Neural cell (in vitro differentiated cells): ENCODE results near the gene FAF1. TPM values are rescaled to one million over a fixed set of nuclear protein-coding genes. Genes with fewer than 3 reads are reported as not detected.

Experiments
- H2AFZ ChIP-seq: fragments of 200-600, 300-800 bp; sonication (generic), shearing (Covaris generic); 2 replicates; pipeline ENCODE4 v1.6.0; 2014; ENCODE audit warnings: low read depth, mild to moderate bottlenecking, antibody characterized with exemption, low read length, moderate library complexity
- H3F3A ChIP-seq: fragments of 200-600 bp; shearing (Covaris generic); 2 replicates; pipeline ENCODE4 v1.6.1; 2016; ENCODE audit warnings: mild to moderate bottlenecking, moderate library complexity, mixed read lengths, antibody characterized with exemption, low read length; ENCODE audit not compliant: insufficient read depth, poor library complexity, severe bottlenecking
- H3K27ac ChIP-seq: fragments of 200-600, 300-800 bp; sonication (generic), shearing (Covaris generic); 2 replicates; pipeline ENCODE4 v1.5.1; 2014; ENCODE audit warnings: mild to moderate bottlenecking, low read length, moderate library complexity
- H3K27me3 ChIP-seq: fragments of 300-800, 200-600 bp; sonication (generic), shearing (Covaris generic); 2 replicates; pipeline ENCODE4 v1.6.0; 2014; ENCODE audit warnings: mild to moderate bottlenecking, low read depth, low read length, moderate library complexity; ENCODE audit not compliant: insufficient read depth
- H3K36me3 ChIP-seq: fragments of 300-800, 200-600 bp; sonication (generic), shearing (Covaris generic); 2 replicates; pipeline ENCODE4 v1.5.1; 2014; ENCODE audit warnings: mild to moderate bottlenecking, antibody characterized with exemption, low read length, moderate library complexity; ENCODE audit not compliant: insufficient read depth
- H3K4me2 ChIP-seq: fragments of 300-800, 200-600 bp; sonication (generic), shearing (Covaris generic); 2 replicates; pipeline ENCODE4 v1.6.0; 2014; ENCODE audit warnings: mild to moderate bottlenecking, low read length
- H3K4me3 ChIP-seq: fragments of 300-800, 200-600 bp; sonication (generic), shearing (Covaris generic); 2 replicates; pipeline ENCODE4 v1.5.1; 2014; ENCODE audit warnings: mild to moderate bottlenecking, low read length, moderate library complexity
- H3K79me2 ChIP-seq: fragments of 200-600 bp; shearing (Covaris generic); replicated peaks from 2 replicates; pipeline ENCODE4 v1.6.0; 2014; ENCODE audit warnings: mild to moderate bottlenecking, low read length, moderate library complexity; ENCODE audit not compliant: insufficient read depth
- H3K9ac ChIP-seq: fragments of 300-800, 200-600 bp; sonication (generic), shearing (Covaris generic); 2 replicates; pipeline ENCODE4 v1.6.1; 2016; ENCODE audit warnings: mild to moderate bottlenecking, low read length, mixed read lengths
- H3K9me2 ChIP-seq: fragments of 200-600 bp; shearing (Covaris generic); 2 replicates; pipeline ENCODE4 v1.6.1; 2016; ENCODE audit warnings: mild to moderate bottlenecking, low read length, mixed read lengths; ENCODE audit not compliant: insufficient read depth
- H3K9me3 ChIP-seq: fragments of 200-600, 300-800 bp; sonication (generic), shearing (Covaris generic); 2 replicates; pipeline ENCODE4 v1.6.1; 2016; ENCODE audit warnings: mild to moderate bottlenecking, mixed run types, low read length, moderate library complexity, mixed read lengths
- H4K20me1 ChIP-seq: fragments of 200-600 bp; shearing (Covaris generic); 2 replicates; pipeline ENCODE4 v1.6.1; 2016; ENCODE audit warnings: mild to moderate bottlenecking, mixed run types; ENCODE audit not compliant: insufficient read depth
- CTCF ChIP-seq: fragments of 450-650 bp; IDR thresholded peaks from 2 replicates; pipeline ENCODE4 v1.5.1; 2014; ENCODE audit warnings: antibody characterized with exemption, mild to moderate bottlenecking, moderate library complexity; ENCODE audit not compliant: poor library complexity, severe bottlenecking
- EP300 ChIP-seq: fragments of 450-650 bp; conservative IDR thresholded peaks from 2 replicates; pipeline ENCODE4 v1.6.1; 2014; ENCODE audit warnings: antibody characterized with exemption, mild to moderate bottlenecking, moderate library complexity; ENCODE audit not compliant: poor library complexity, severe bottlenecking
- EZH2 ChIP-seq: fragments of 200-600, 300-800 bp; shearing (Covaris generic), sonication (generic); IDR thresholded peaks from 2 replicates; pipeline ENCODE4 v1.6.1; 2014; ENCODE audit warnings: antibody characterized with exemption, low read length, borderline replicate concordance, mild to moderate bottlenecking; ENCODE audit not compliant: insufficient read depth, poor library complexity, severe bottlenecking
- MXI1 ChIP-seq: fragments of 450-650 bp; conservative IDR thresholded peaks from 2 replicates; pipeline ENCODE4 v1.6.1; 2014; ENCODE audit warnings: antibody characterized with exemption, mild to moderate bottlenecking; ENCODE audit not compliant: poor library complexity, severe bottlenecking
- POLR2AphosphoS5 ChIP-seq: IDR thresholded peaks from 2 replicates; pipeline ENCODE4 v1.6.1; 2012
- RAD21 ChIP-seq: fragments of 450-650 bp; conservative IDR thresholded peaks from 2 replicates; pipeline ENCODE4 v1.6.1; 2014; ENCODE audit warnings: antibody characterized with exemption, mild to moderate bottlenecking, moderate library complexity
- REST ChIP-seq: IDR thresholded peaks from 2 replicates; pipeline ENCODE4 v1.6.1; 2012; ENCODE audit warnings: borderline replicate concordance
- SMC3 ChIP-seq: fragments of 450-650 bp; conservative IDR thresholded peaks from 2 replicates; pipeline ENCODE4 v1.6.1; 2014; ENCODE audit warnings: antibody characterized with exemption, mild to moderate bottlenecking, moderate library complexity; ENCODE audit not compliant: poor library complexity
- TAF1 ChIP-seq: IDR thresholded peaks from 2 replicates; pipeline ENCODE4 v1.6.1; 2012; ENCODE audit warnings: low read depth
- polyA plus RNA-seq: library from polyadenylated mRNA; depleted of rRNA; stranded (reverse); fragments of >200 nt; gene quantifications from 2 replicates; pipeline ENCODE4 v1.2.3, GENCODE V29; 2014

Gene FAF1
- polyA plus RNA-seq, 1 donor from 2014 or later, result 52.1 TPM

DNA sequence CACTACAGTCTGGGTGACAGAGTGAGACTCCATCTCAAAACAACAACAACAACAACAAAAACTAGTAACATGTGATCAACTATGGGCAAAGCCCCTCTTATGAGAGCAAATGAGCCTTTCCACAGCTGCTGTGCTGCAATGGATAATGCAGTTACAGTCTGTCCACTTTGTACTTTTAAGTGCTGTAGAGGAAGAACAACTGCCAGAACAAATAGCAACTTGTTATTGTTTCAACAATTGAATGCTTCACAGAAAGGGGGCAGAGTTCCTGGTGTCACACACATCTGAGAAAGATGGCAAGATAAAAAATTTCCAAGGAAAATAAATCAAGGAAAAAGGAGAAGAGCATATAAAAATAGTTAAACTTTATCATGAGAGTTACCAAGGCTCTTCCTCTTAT lies 293.2 kb downstream of the FAF1 start:
- no peaks in the 10 kb centered on the region for H3K9me3 ChIP-seq
- H3K4me3 ChIP-seq, result no peak overlapping the region
- no peaks in the 10 kb centered on the region for H3K36me3 ChIP-seq
- H3K9me2 ChIP-seq, result no peaks in the 10 kb centered on the region
- no peak for TF ChIP-seq EZH2
- TF ChIP-seq POLR2AphosphoS5, result no peak
- no peak for TF ChIP-seq SMC3
- TF ChIP-seq MXI1, result no peak
- TF ChIP-seq RAD21, result no peak
- no peak for TF ChIP-seq CTCF
- no peak for TF ChIP-seq REST
- TF ChIP-seq TAF1, result no peak
- no peak for TF ChIP-seq EP300
- H3K9ac ChIP-seq, result no peak overlapping the region
- no peaks in the 10 kb centered on the region for H3K27me3 ChIP-seq
- no peak overlapping the region for H2AFZ ChIP-seq
- no peak overlapping the region for H3K27ac ChIP-seq
- H3K79me2 ChIP-seq, result no peaks in the 10 kb centered on the region
- H3F3A ChIP-seq, result no peaks in the 10 kb centered on the region
- H3K4me2 ChIP-seq, result no peak overlapping the region
- H4K20me1 ChIP-seq, result no peaks in the 10 kb centered on the region

GRCh38 chr1:50665413-50665812 lies 294.7 kb downstream of the FAF1 start:
- Histone ChIP-seq H3K4me3 (no peak overlapping the region), H3K9me2 (no peaks in the 10 kb centered on the region), H3K27me3 (no peaks in the 10 kb centered on the region), H3K9me3 (no peaks in the 10 kb centered on the region), H2AFZ (no peak overlapping the region), H3F3A (no peaks in the 10 kb centered on the region), H3K27ac (no peak overlapping the region), H4K20me1 (no peaks in the 10 kb centered on the region), H3K9ac (no peak overlapping the region), H3K79me2 (no peaks in the 10 kb centered on the region), H3K36me3 (no peaks in the 10 kb centered on the region), H3K4me2 (no peak overlapping the region)
- TF ChIP-seq EZH2 (no peak), MXI1 (no peak), EP300 (no peak), TAF1 (no peak), REST (no peak), SMC3 (no peak), CTCF (no peak), POLR2AphosphoS5 (no peak), RAD21 (no peak)
